AG10803 (cell line): ENCODE results near the gene IFT57.

Source experiments
- DNase-seq: peaks from one replicate; pipeline ENCODE4 v3.0.0; 2010; ENCODE audit warnings: low read depth
- H3K4me3 ChIP-seq: 2 replicates; pipeline ENCODE4 v1.5.1; 2011; ENCODE audit warnings: mild to moderate bottlenecking, low read length, control low read depth
- TF ChIP-seq, protein P1 (sequence below): conservative IDR thresholded peaks from 2 replicates; pipeline ENCODE4 v1.5.1; 2011; ENCODE audit warnings: mild to moderate bottlenecking, low read length, control low read depth, inconsistent platforms

The IFT57 gene

DNA sequence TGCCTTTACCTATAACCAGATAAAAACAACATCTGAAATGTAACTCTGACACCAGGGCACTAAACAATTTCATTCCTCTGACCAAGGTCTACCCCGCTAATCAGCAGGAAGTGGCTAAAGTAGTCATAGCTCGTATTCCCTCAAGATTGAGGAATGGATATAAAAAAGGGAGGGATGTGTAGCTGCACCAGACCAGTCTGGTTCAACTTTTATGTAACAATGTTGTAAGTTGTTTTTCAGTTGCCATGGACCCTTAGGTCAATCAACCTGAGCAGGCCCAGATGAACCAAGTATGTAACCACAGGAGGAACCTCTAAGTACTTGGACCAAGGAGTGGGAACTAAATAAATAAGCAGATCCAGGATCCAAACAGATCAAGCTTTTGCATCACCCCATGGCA lies 28.4 kb upstream of the IFT57 start:
- no peak overlapping the region for H3K4me3 ChIP-seq
- TF ChIP-seq, protein P1, sequence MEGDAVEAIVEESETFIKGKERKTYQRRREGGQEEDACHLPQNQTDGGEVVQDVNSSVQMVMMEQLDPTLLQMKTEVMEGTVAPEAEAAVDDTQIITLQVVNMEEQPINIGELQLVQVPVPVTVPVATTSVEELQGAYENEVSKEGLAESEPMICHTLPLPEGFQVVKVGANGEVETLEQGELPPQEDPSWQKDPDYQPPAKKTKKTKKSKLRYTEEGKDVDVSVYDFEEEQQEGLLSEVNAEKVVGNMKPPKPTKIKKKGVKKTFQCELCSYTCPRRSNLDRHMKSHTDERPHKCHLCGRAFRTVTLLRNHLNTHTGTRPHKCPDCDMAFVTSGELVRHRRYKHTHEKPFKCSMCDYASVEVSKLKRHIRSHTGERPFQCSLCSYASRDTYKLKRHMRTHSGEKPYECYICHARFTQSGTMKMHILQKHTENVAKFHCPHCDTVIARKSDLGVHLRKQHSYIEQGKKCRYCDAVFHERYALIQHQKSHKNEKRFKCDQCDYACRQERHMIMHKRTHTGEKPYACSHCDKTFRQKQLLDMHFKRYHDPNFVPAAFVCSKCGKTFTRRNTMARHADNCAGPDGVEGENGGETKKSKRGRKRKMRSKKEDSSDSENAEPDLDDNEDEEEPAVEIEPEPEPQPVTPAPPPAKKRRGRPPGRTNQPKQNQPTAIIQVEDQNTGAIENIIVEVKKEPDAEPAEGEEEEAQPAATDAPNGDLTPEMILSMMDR, result no peak
- DNase-seq, result no peak

DNA sequence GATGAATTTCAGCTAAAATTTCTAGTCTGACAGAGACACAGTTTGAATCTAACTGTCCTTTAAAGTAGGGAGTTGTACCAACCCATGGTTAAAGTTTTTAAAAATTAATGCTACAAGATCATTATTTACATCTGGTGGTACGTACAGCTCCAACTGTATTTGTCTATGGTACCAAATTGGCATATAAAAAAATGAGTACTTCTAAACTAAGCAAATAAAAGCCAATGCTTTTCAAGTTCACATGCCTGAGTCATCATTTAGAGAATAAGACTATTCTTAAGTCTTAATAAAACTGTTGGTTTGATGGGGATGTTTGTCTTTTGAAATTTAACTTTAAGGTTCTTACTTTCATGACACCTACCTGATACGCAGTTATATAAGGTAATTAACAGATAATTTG lies 21.0 kb upstream of the IFT57 start:
- no peak for DNase-seq
- H3K4me3 ChIP-seq, result no peak overlapping the region
- TF ChIP-seq, protein P1, result no peak

DNA sequence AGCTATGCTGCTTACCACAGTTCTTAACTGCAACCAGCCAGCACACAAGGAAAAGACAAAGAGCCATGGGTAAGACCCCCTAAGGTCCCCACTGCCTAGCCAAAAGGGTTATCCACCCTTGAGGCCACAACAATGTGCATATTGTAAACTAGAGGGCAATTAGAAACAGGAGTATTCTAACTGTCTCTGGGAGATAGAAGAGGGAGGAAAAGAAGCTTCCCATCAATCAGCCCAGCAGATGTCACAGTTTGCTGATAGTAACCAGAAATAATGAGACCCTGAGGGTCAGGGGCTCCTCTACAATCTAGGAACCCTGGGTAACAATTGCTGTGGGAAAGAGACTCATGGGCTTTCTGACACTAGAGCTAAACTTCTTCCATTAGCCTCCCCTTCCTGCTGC lies 20.6 kb upstream of the IFT57 start:
- H3K4me3 ChIP-seq, result no peak overlapping the region
- TF ChIP-seq, protein P1, result no peak
- DNase-seq, result no peak

DNA sequence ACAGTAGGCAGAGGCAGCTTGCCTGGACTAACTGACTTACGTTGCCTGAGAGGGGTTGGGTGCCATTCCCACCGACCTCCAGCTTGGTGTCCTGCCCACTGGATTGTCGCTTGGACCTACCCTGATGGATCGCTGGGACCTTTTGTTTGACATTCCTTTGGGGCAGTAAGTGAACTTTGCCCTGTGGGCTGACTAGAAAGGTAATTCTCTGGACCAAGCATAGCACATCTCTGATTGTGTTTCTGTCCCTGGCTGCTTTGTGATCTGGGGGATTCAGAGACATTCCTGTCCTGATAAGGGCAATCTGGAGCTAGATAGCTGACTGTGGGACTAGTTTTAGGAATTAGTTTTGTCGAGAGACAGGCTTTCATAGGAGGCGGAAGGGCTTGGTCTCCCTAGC lies 19.5 kb upstream of the IFT57 start:
- TF ChIP-seq, protein P1, result no peak
- no peak for DNase-seq
- no peak overlapping the region for H3K4me3 ChIP-seq

DNA sequence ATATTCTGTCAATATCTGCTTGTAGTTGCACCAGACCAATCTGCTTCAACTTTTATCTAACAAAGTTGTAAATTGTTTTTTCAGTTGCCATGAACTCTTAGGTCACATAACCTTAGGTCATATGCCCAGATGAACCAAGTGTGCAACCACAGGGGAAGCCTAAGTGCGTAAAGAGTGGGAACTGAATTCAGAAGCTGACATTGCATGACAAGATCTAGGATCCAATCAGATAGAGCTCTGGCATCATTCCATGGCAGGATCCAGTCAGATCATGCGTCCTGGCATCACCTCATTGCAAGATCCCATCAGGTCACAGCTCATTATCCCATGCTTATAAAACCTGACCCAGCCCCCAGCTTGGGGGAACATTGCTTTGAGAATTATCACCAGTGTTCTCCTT lies 18.9 kb upstream of the IFT57 start:
- no peak for DNase-seq

DNA sequence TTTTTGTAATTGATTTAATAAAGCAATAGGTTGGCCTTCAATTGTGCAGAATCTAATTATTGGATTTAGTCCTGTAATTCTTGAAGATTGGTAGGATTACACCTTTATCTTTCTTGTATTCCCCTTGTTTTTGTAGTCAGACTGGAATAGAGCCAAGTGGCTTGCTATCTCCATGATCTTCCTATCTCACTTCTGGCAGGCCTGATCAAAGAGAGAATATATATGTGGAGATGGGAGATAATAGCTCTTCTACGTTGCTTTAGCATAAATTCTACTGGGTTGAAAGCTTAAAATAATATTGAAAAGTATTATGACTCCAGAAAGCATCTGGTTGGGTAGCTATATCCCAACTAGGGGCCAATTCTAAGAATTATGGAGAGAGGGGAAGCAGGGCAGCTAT lies 16.9 kb upstream of the IFT57 start:
- TF ChIP-seq, protein P1, result no peak
- no peak for DNase-seq
- H3K4me3 ChIP-seq, result no peak overlapping the region

More for the DNA sequence above, 18.9 kb upstream of the IFT57 start:
- TF ChIP-seq, protein P1, result no peak
- no peak overlapping the region for H3K4me3 ChIP-seq

DNA sequence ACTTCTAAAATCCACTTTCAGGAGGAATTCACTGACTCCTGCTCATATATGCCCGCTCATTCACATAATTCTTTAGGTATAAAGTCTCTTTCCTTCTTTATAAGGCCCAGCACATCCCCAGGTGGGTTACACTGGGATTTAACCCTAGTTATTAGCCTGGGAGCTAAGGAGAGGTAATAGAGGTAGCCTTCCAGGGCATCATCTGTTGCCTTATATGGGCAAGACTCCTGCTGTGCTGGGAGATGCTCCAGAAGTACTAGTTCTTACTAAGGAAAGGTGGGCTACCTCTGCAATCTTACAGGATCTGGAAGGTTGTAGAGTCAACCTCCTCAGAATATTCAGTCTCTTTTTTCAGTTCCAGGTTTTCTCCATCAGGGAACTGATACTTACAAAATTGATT lies 13.1 kb upstream of the IFT57 start:
- TF ChIP-seq, protein P1, result no peak
- no peak for DNase-seq
- no peak overlapping the region for H3K4me3 ChIP-seq
